Endothelial cell of umbilical vein (primary cell): ENCODE results near the gene SYNE1.

Experiments used
- CTCF ChIP-seq, 2 donors: IDR thresholded peaks; 1 replicate in 1 of 2; 2 replicates in 1 of 2; pipeline ENCODE4 v1.5.1; 2011; ENCODE audit warnings: low read length in 2 of 2, mild to moderate bottlenecking in 2 of 2, moderate library complexity in 2 of 2, control low read depth in 1 of 2, inconsistent platforms in 1 of 2, low read depth in 1 of 2; ENCODE audit not compliant: insufficient read depth in 1 of 2; ENCODE audit errors: extremely low read depth in 1 of 2
- FOS ChIP-seq: IDR thresholded peaks from 2 replicates; pipeline ENCODE4 v1.6.1; 2011; ENCODE audit warnings: mild to moderate bottlenecking, low read length, moderate library complexity, borderline replicate concordance; ENCODE audit not compliant: insufficient read depth
- GATA2 ChIP-seq: IDR thresholded peaks from 2 replicates; pipeline ENCODE4 v1.7.0; 2011; ENCODE audit warnings: low read depth, mild to moderate bottlenecking, moderate library complexity, mixed read lengths, low read length; ENCODE audit not compliant: insufficient read length, insufficient read depth
- JUN ChIP-seq: IDR thresholded peaks from 2 replicates; pipeline ENCODE4 v1.6.1; 2011; ENCODE audit warnings: borderline replicate concordance, low read depth; ENCODE audit not compliant: insufficient read length, insufficient read depth
- MAX ChIP-seq: IDR thresholded peaks from 2 replicates; pipeline ENCODE4 v1.6.1; 2011; ENCODE audit not compliant: insufficient read depth, insufficient read length
- MYC ChIP-seq: IDR thresholded peaks from one replicate; pipeline ENCODE4 v1.6.1; 2011; ENCODE audit warnings: mild to moderate bottlenecking, low read depth, low read length
- POLR2A ChIP-seq: IDR thresholded peaks from 2 replicates; pipeline ENCODE4 v1.6.1; 2012; ENCODE audit warnings: low read depth, mild to moderate bottlenecking, control low read depth, low read length
- POLR2AphosphoS5 ChIP-seq: IDR thresholded peaks from 2 replicates; pipeline ENCODE4 v1.6.1; 2012; ENCODE audit warnings: low read depth, mild to moderate bottlenecking, control low read depth, low read length, moderate library complexity; ENCODE audit not compliant: insufficient read depth

GRCh38 chr6:152587473-152587872 lies 49.7 kb downstream of the SYNE1 start:
- TF ChIP-seq POLR2A (no peak), MYC (no peak), MAX (no peak), CTCF (IDR thresholded peaks at IDR 0.05; ENCODE audit: extremely low read depth in 1 of 2, insufficient read depth in 1 of 2, low read depth in 1 of 2, low read length in 2 of 2) (no peak), POLR2AphosphoS5 (no peak), FOS (no peak), JUN (no peak), GATA2 (no peak)
